Mesodermal cell (in vitro differentiated cells): Measurements from ENCODE around the gene IGFBP4. TPM values are rescaled to one million over a fixed set of nuclear protein-coding genes. Genes with fewer than 3 reads are reported as not detected.
"Not testable (repeated sequence)": the region's sequence is repeated elsewhere in the genome, so short reads cannot be mapped to it uniquely, and the experiment has no call there.

Experiments used
- H3K27ac ChIP-seq: 2 replicates; pipeline ENCODE4 v1.7.0; 2013; ENCODE audit warnings: mild to moderate bottlenecking, low read depth, low read length, moderate library complexity; ENCODE audit not compliant: severe bottlenecking
- H3K36me3 ChIP-seq: 2 replicates; pipeline ENCODE4 v1.7.1; 2013; ENCODE audit warnings: mild to moderate bottlenecking, low read length, moderate library complexity; ENCODE audit not compliant: control insufficient read depth, insufficient read depth
- H3K4me1 ChIP-seq: one replicate; pipeline ENCODE4 v1.7.1; 2013; ENCODE audit warnings: mild to moderate bottlenecking, low read length; ENCODE audit not compliant: insufficient read depth, control insufficient read depth, poor library complexity, severe bottlenecking
- H3K4me3 ChIP-seq: 2 replicates; pipeline ENCODE4 v1.7.0; 2013; ENCODE audit warnings: low read length, control low read depth, mild to moderate bottlenecking; ENCODE audit not compliant: insufficient read depth, poor library complexity, severe bottlenecking; ENCODE audit errors: extremely low read depth
- H3K9me3 ChIP-seq: 2 replicates; pipeline ENCODE4 v1.7.1; 2013; ENCODE audit warnings: mild to moderate bottlenecking, low read length, moderate library complexity; ENCODE audit not compliant: control insufficient read depth
- WGBS, 2 experiments: methylation state at CpG; one replicate each; pipeline ENCODE4 v1.1.5; 2013; ENCODE audit warnings: missing lambda C conversion rate in 2 of 2; ENCODE audit not compliant: insufficient coverage in 2 of 2; 5-methylcytosine and 5-hydroxymethylcytosine counted together
- polyA plus RNA-seq, 2 experiments: library from polyadenylated mRNA; stranded (reverse); fragments of 50-300 nt; gene quantifications; one replicate each; pipeline ENCODE4 v1.2.3, GENCODE V29; 2013

Gene IGFBP4
- polyA plus RNA-seq (2013, experiment 1 of 2) = 445 TPM
- 332 TPM for polyA plus RNA-seq (2013, experiment 2 of 2)

DNA sequence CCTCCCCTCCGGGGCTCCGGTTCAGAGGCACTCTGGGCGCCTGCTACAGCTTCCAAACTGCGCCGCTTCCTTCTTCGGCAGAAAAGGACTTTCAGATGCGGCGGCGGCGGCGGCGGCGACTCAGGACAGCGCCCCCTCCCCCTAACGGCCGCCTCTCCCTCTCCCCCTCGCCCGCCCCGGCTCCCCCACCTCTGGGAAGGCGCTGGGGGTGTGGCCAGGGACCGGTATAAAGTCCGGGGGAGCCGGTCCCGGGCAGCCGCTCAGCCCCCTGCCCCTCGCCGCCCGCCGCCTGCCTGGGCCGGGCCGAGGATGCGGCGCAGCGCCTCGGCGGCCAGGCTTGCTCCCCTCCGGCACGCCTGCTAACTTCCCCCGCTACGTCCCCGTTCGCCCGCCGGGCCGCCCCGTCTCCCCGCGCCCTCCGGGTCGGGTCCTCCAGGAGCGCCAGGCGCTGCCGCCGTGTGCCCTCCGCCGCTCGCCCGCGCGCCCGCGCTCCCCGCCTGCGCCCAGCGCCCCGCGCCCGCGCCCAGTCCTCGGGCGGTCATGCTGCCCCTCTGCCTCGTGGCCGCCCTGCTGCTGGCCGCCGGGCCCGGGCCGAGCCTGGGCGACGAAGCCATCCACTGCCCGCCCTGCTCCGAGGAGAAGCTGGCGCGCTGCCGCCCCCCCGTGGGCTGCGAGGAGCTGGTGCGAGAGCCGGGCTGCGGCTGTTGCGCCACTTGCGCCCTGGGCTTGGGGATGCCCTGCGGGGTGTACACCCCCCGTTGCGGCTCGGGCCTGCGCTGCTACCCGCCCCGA, at the start of gene IGFBP4:
Gene IGFBP4 (plus strand): TSS at position 255 of the 792 bp plus-strand sequence. CDS start 286 bp downstream, at position 541.
- no peaks in the 10 kb centered on the region for H3K9me3 ChIP-seq
- 0 to 1% methylated on average over 72 to 73 of the region's 98 CpGs for WGBS, 2 experiments
- peak within 1 kb of the TSS; percentile 76 for H3K4me3 ChIP-seq
- peak within 1 kb of the TSS; percentile 76 for H3K27ac ChIP-seq
- peaks cover 12% of the 10 kb centered on the region for H3K4me1 ChIP-seq
- peaks cover 25% of the 10 kb centered on the region for H3K36me3 ChIP-seq

DNA sequence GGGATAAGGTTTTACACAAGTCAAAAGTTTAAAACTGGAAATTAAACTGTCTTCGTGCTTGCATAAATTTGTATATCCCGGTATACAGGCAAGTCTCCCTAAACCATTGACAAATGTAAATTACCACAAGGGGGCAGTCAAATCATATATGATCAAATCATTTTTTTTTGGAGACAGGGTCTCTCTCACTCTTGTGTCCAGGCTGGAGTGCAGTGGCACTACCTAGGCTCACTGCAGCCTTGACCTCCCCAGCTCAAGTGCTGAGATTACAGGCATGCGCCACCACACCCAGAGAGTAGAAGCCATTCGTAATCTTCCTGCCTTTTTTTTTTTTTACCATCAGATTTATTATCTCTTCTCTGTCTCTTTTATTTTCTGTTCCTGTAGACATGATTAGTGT, 44.1 kb upstream of the IGFBP4 start:
- WGBS, 2 experiments = 81 to 87% methylated on average over 3 of the region's 4 CpGs
- Histone ChIP-seq H3K36me3 (peaks cover 99% of the 10 kb centered on the region), H3K4me1 (no peaks in the 10 kb centered on the region), H3K27ac (no peak overlapping the region), H3K4me3 (no peak overlapping the region), H3K9me3 (no peaks in the 10 kb centered on the region)

DNA sequence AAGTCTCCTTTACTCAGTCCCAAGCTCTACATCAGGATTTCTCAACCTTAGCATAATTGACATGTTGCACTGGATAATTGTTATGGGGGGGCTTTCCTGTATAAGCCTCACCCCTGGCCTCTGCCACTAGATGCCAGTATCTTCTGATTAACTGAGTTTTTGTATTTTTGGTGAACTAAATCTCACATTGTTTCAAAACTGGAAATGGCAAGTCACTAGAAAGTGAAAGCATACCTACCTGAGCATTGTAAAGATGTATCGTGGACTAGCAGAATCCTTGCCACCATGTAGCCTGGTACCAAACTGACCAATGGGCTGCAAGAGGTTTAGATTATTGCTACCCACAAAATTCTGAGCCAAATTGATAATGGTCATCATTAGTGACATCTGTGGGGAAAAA, 40.6 kb upstream of the IGFBP4 start:
- H3K4me1 ChIP-seq = no peaks in the 10 kb centered on the region
- peaks cover 90% of the 10 kb centered on the region for H3K36me3 ChIP-seq
- 100% methylated on average over 1 of the region's 1 CpG; no CpG with 5 or more reads in 1 of the 2 experiments for WGBS, 2 experiments
- H3K9me3 ChIP-seq = no peaks in the 10 kb centered on the region
- H3K4me3 ChIP-seq = no peak overlapping the region
- no peak overlapping the region for H3K27ac ChIP-seq

DNA sequence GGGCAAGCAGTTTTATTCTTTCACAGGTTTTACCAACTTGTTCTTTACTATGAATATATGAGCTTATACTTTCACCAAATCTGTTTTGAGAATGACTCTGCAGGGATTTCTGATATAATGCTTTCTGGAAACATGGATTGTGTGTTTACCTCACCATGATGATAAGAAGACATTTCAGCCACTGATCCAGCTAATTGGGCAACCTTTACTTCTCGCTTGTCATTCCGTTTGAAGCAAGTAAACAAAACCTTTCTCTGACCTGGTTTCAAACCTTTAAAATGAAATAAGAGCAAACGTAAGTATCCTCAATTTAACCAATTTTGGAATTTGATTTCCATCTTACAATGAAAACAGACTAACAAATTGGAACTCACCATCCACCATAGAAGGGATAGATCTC, 39.2 kb upstream of the IGFBP4 start:
- Histone ChIP-seq H3K36me3 (peaks cover 89% of the 10 kb centered on the region), H3K4me3 (no peak overlapping the region), H3K9me3 (no peaks in the 10 kb centered on the region), H3K4me1 (no peaks in the 10 kb centered on the region), H3K27ac (no peak overlapping the region)
- WGBS, 2 experiments = 100% methylated on average over 2 to 3 of the region's 3 CpGs

DNA sequence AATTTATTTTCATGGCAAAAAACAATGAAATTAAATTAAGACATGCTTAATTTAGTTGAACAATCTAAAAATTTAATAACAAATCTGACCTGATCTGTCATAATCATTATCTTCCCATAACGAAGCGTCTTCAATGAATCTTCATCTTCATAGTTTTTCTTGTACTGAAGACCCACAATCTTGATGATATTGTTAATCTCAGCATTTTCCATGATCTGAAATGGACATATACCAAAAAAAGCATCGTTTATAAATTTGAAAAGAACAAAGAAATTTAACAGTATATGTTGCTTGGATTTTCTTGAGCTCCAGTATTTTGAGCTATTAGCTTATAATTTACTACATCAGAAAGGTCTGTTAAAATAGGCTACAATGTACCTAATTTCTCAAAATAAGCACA, 35.8 kb upstream of the IGFBP4 start:
- Histone ChIP-seq H3K36me3 (peaks cover 90% of the 10 kb centered on the region), H3K4me3 (no peak overlapping the region), H3K9me3 (no peaks in the 10 kb centered on the region), H3K27ac (no peak overlapping the region), H3K4me1 (no peaks in the 10 kb centered on the region)
- WGBS, 2 experiments = 92% methylated on average over 2 of the region's 3 CpGs; no CpG with 5 or more reads in 1 of the 2 experiments

DNA sequence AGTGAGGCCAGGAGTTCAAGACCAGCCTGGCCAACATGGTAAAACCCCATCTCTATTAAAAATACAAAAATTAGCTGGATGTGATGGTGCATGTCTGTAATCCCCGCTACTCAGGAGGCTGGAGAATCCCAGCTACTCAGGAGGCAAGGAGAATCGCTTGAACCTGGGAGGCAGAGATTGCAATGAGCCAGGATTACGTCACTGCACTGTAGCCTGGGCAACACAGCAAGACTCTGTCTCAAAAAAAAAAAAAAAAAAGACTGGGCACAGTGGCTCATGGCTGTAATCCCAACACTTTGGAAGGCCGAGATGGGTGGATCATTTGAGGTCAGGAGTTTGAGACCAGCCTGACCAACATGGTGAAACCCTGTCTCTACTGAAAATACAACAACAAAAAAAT, 33.7 kb upstream of the IGFBP4 start:
- H3K27ac ChIP-seq, H3K9me3 ChIP-seq, H3K4me1 ChIP-seq, H3K4me3 ChIP-seq: not testable (repeated sequence)
- WGBS, 2 experiments = 90 to 94% methylated on average over 2 of the region's 4 CpGs
- H3K36me3 ChIP-seq = peaks cover 91% of the 10 kb centered on the region

DNA sequence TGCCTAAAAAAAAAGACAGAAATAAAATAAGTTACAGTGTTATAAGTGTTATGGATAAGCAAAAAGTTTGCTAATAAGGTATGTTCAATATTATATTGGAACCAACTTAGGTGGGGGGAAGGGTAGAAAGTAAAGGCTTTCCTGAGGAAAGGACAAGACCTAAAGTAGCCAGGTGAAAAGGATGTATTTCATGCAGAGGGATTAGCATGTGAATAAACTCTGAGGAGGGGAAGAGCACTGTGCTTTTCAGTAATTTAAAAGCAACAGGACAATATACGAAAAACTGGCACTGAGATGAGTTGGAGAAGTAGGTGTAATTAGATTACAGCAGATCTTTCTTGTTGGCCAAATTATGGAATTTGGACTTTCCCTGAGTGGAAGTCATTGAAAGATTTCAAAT, 33.2 kb upstream of the IGFBP4 start:
- H3K4me1 ChIP-seq = no peaks in the 10 kb centered on the region
- H3K9me3 ChIP-seq = no peaks in the 10 kb centered on the region
- H3K27ac ChIP-seq = no peak overlapping the region
- no peak overlapping the region for H3K4me3 ChIP-seq
- peaks cover 87% of the 10 kb centered on the region for H3K36me3 ChIP-seq
- WGBS, 2 experiments = 89 to 100% methylated on average over 1 of the region's 1 CpG

DNA sequence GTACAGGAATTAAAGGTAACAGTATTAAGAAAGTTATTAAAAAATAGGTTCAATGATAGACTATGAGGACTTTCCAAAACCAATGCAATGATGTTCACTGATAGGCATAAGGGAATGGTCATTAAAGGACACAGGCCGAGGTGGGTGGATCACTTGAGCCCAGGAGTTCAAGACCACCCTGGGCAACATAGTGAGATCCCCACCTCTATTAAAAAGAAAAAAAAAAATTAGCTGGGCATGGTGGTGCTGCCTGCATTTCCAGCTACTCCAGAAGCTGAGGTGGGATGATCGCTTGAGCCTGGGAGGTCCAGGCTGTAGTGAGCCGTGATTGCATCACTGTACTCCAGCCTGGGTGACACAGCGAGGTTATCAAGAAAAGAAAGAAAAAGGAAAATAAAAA, 31.4 kb upstream of the IGFBP4 start:
- Histone ChIP-seq H3K4me1 (no peaks in the 10 kb centered on the region), H3K36me3 (peaks cover 83% of the 10 kb centered on the region), H3K27ac (no peak overlapping the region), H3K4me3 (no peak overlapping the region), H3K9me3 (no peaks in the 10 kb centered on the region)
- WGBS, 2 experiments = 96 to 100% methylated on average over 3 to 4 of the region's 4 CpGs

DNA sequence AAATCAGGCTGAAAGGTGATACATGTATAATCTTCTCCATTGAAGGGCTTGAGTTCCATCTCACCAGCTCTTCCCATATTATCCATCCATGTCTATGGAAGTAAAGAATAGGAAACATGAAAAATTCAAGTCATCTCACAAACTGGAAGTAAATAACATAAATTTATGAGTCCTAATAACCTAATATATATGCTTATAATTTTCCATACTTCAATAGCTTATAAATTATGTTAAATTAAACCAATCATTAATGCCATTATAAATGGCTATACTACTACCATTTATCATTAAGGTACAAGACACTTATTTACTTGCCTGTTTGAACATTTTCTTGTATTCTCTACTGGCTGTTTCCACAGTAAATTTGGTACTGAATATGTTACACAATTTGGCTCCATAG, 30.4 kb upstream of the IGFBP4 start:
- peaks cover 77% of the 10 kb centered on the region for H3K36me3 ChIP-seq
- H3K27ac ChIP-seq = no peak overlapping the region
- H3K4me3 ChIP-seq = no peak overlapping the region
- H3K4me1 ChIP-seq = no peaks in the 10 kb centered on the region
- H3K9me3 ChIP-seq = no peaks in the 10 kb centered on the region

DNA sequence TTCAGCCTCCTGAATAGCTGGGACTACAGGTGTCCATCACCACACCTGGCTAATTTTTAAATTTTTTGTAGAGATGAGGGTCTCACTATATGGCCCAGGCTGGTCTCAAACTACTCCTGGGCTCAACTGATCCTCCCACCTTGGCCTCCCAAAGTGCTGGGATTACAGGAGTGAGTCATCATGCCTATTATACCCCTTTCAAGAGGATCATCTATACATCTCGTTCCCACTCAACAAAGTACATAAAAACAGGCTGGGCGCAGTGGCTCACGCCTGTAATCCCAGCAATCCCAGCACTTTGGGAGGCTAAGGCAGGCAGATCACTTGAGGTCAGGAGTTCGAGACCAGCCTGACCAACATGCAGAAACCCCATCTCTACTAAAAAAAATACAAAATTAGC, 28.9 kb upstream of the IGFBP4 start:
- 98 to 100% methylated on average over 2 to 4 of the region's 4 CpGs for WGBS, 2 experiments
- not testable (repeated sequence) for H3K4me3 ChIP-seq, H3K9me3 ChIP-seq, H3K4me1 ChIP-seq, H3K27ac ChIP-seq
- peaks cover 64% of the 10 kb centered on the region for H3K36me3 ChIP-seq

DNA sequence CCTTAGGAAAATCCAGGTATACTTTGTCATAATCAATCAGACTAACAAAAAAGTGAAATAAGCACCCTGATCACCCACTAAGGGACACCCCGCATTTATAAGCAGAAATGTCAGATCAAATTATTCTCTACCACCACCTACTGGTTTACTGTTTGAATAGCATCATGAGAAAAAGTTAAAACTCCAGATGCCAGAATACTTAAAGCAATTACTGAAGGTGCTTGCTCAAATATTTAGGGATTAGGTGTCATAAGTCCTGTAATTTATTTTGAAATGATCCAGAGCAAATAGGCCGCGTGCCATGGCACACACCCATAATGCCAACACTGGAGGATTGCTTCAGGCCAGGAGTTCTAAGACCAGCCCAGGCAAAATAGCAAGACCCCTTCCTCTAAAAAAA, 27.9 kb upstream of the IGFBP4 start:
- H3K4me3 ChIP-seq = no peak overlapping the region
- no peaks in the 10 kb centered on the region for H3K4me1 ChIP-seq
- no peaks in the 10 kb centered on the region for H3K9me3 ChIP-seq
- no CpG with 5 or more reads among the region's 3 CpGs for WGBS, 2 experiments
- no peak overlapping the region for H3K27ac ChIP-seq
- H3K36me3 ChIP-seq = peaks cover 53% of the 10 kb centered on the region
